Heart right ventricle (tissue), 16 donors: Measurements from ENCODE around the gene CFAP210. TPM values are rescaled to one million over a fixed set of nuclear protein-coding genes. Genes with fewer than 3 reads are reported as not detected.

ENCODE experiments used
- ATAC-seq, 8 donors: fragments of 200-7000 bp; cut with Tn5 transposase; one replicate each; pipeline ENCODE4 v1.9.1; 2020; ENCODE audit warnings: mild to moderate bottlenecking in 8 of 8, moderate library complexity in 8 of 8, moderate number of reproducible peaks in 1 of 8
- DNase-seq, 2 donors: peaks; one replicate each; pipeline ENCODE4 v3.0.0-alpha.2; 2020
- H3K27ac ChIP-seq, 10 donors: fragments of 200-600 bp; sonication (generic) in 2 of 10; one replicate each; pipeline versions ENCODE4 v1.5.0 to v1.8.0; 2020 to 2022; ENCODE audit warnings: mild to moderate bottlenecking in 3 of 10
- H3K27me3 ChIP-seq, 7 donors: fragments of 200-600 bp; one replicate each; pipeline ENCODE4 v1.8.0; 2021 to 2022; ENCODE audit warnings: mild to moderate bottlenecking in 2 of 7
- H3K36me3 ChIP-seq, 9 donors: fragments of 200-600 bp; sonication (generic) in 1 of 9; one replicate each; pipeline versions ENCODE4 v1.5.0 to v1.8.0; 2020 to 2022; ENCODE audit warnings: mild to moderate bottlenecking in 2 of 9
- H3K4me1 ChIP-seq, 9 donors: fragments of 200-600 bp; sonication (generic) in 1 of 9; one replicate each; pipeline versions ENCODE4 v1.5.0 to v1.8.0; 2020 to 2022; ENCODE audit warnings: mild to moderate bottlenecking in 4 of 9
- H3K4me3 ChIP-seq, 10 donors: fragments of 200-600 bp; sonication (generic) in 2 of 10; one replicate each; pipeline versions ENCODE4 v1.5.0 to v1.8.0; 2020 to 2022; ENCODE audit warnings: mild to moderate bottlenecking in 7 of 10, moderate library complexity in 2 of 10
- H3K9me3 ChIP-seq, 11 donors: fragments of 200-600 bp in 10 of 11; sonication (generic) in 2 of 11; one replicate each; pipeline versions ENCODE4 v1.5.0 to v1.8.0; 2013 to 2022; ENCODE audit warnings: mild to moderate bottlenecking in 2 of 11, control low read depth in 1 of 11, moderate library complexity in 1 of 11
- WGBS, 2 donors: extraction: QIAGEN DNeasy Blood & Tissue Kit; methylation state at CpG; one replicate each; pipeline ENCODE4 v1.1.7; 2013; ENCODE audit warnings: inconsistent platforms in 1 of 2; 5-methylcytosine and 5-hydroxymethylcytosine counted together
- intact Hi-C, 10 donors: fragments of 100-400 bp; cut with DNase I; formaldehyde crosslinking; loops; one replicate each; pipeline versions ENCODE4 v1.11.1 to v1.14.2; 2022
- polyA plus RNA-seq, 2 donors: library from polyadenylated mRNA; stranded (reverse); fragments of 200-250 nt; gene quantifications; one replicate each; pipeline ENCODE4 v1.2.3, GENCODE V29; 2013
- total RNA-seq, 10 donors: library from RNA; stranded (reverse); fragmentation: NEBNext Ultra II Directional in 3 of 10; extraction: Animal tissue kit (Norgen Biotek cat#: 25700) in 3 of 10; gene quantifications; one replicate each; pipeline versions ENCODE4 v1.2.1 to v1.2.4, GENCODE V29; 2021 to 2023
- TF ChIP-seq, protein P1 (sequence below), 9 donors: fragments of 200-600 bp; sonication (generic) in 2 of 9; IDR thresholded peaks; one replicate each; pipeline versions ENCODE4 v1.5.0 to v1.8.0; 2021 to 2022; ENCODE audit warnings: antibody characterized with exemption in 9 of 9, mild to moderate bottlenecking in 5 of 9, moderate library complexity in 1 of 9
- donor health status: Arrhythmogenic right ventricular cardiomyopathy.
- donor health status: ischemic (EF 13 %, LVEDD 7.1; RV severe dilation, severe dysfunction).
- donor health status: healthy with polysubstance abuse.
- donor health status: DM: no; HTN: yes; CAD: no.
- donor health status: DM: no; HTN: no; CAD: no.
- donor health status: ischemic (EF 25% LVEDD 6.9; RV normal size, moderate dysfunction).
- donor health status: ischemic (EF 25% LVEDD 5.7; RV mildly dilated, moderate dysfunction).
- donor health status: healthy.
- donor health status: DM: yes; HTN: yes; CAD: no.
- donor health status: Ischemic cardiomyopathy.
- donor health status: ischemic (EF 35%, LVEDD 5.7; RV mildly dilated, moderate dysfunction).
- donor health status: nonischemic (EF 11% LVEDD 7.7; RV severe dilation, severe dysfunction).
- donor health status: DM: yes; HTN: yes; CAD: no.
- donor health status: PGD.
- donor health status: ischemic (EF 29% LVEDD 5.4; RV normal size, mild dysfunction).
- donor health status: nonischemic (EF 23%, LVEDD 6.1; RV moderate dilation, normal function).

The CFAP210 gene
- total and polyA plus RNA-seq, 12 donors = 0.14 to 0.29 TPM; not detected in 10

DNA sequence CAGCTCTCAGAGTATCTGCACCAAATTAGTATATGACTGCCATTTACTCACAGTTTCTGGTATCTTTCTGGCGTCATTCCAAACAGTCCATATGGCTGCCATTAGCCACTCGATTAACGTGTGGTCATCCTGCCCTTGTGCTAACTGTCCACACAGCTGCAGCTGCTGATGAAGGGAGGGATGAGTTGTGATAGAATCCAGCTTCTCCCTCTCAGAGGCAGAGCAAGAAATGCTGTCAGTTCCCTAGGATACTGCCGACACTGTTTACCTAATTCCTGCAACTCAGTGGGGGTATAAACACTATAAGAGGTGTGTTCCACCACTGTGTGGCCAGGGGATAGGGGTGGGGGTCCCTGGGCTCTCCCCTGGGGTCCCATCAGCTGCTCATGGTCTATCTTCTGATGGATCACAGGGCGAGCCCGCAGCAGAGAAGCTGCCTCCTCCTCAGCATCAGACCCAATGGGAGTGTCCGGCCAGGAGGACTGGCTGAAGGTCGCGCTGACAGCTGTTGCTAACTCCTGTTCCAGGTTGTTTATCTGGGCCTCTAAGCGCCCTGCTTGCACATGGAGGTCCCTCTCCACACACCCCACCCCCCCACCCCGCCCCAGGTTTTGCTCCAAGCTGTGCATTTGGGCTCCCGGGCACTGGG, 22.2 kb upstream of the CFAP210 start:
- H3K27me3 ChIP-seq = no peaks in the 10 kb centered on the region
- peaks cover 0 to 30% (median 24%) of the 10 kb centered on the region in 9 donors for H3K4me1 ChIP-seq
- H3K4me3 ChIP-seq = peak overlapping the region in 1 of 10 donors; percentile 34
- DNase-seq (no peak), ATAC-seq (peak; percentile 16 to 63 (median 42))
- no peaks in the 10 kb centered on the region for H3K9me3 ChIP-seq
- no peaks in the 10 kb centered on the region for H3K36me3 ChIP-seq
- H3K27ac ChIP-seq = no peak overlapping the region
- 29 to 34% methylated on average over 12 of the region's 12 CpGs for WGBS, 2 donors
- intact Hi-C loops = no loop called here
- TF ChIP-seq, protein P1, sequence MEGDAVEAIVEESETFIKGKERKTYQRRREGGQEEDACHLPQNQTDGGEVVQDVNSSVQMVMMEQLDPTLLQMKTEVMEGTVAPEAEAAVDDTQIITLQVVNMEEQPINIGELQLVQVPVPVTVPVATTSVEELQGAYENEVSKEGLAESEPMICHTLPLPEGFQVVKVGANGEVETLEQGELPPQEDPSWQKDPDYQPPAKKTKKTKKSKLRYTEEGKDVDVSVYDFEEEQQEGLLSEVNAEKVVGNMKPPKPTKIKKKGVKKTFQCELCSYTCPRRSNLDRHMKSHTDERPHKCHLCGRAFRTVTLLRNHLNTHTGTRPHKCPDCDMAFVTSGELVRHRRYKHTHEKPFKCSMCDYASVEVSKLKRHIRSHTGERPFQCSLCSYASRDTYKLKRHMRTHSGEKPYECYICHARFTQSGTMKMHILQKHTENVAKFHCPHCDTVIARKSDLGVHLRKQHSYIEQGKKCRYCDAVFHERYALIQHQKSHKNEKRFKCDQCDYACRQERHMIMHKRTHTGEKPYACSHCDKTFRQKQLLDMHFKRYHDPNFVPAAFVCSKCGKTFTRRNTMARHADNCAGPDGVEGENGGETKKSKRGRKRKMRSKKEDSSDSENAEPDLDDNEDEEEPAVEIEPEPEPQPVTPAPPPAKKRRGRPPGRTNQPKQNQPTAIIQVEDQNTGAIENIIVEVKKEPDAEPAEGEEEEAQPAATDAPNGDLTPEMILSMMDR (IDR thresholded peaks at IDR 0.05) = no peak

GRCh38 chr2:169715379-169716237, 21.4 kb upstream of the CFAP210 start:
- Histone ChIP-seq H3K4me3 (peak overlapping the region in 5 of 10 donors; percentile 14 to 34 (median 26)), H3K4me1 (peaks cover 0 to 30% (median 24%) of the 10 kb centered on the region in 9 donors), H3K36me3 (no peaks in the 10 kb centered on the region), H3K27me3 (no peaks in the 10 kb centered on the region), H3K27ac (no peak overlapping the region), H3K9me3 (no peaks in the 10 kb centered on the region)
- intact Hi-C loops = no loop called here
- peak in 6 of 8 donors; percentile 7 to 57 (median 22) for ATAC-seq
- DNase-seq = no peak
- TF ChIP-seq, protein P1 (IDR thresholded peaks at IDR 0.05) = no peak
- 35 to 40% methylated on average over 17 of the region's 17 CpGs for WGBS, 2 donors

DNA sequence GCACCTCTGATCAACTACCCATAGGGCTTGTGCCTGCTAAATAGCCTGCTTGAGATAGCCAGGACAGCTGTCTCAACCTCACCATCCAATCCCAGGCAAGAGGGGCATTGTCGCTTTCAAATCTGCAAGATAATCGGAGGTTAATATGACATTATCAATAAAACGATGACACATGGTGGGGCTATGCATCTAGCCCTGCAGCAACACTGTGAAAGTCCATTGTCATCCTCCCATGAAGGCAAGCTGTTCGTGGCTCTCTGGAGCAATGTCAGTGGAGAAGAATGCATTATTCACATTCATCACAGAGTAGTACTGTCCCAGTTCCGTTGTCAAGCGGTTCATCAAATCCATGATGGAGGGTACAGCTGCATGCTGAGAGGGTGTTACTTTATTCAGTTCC, 20.5 kb upstream of the CFAP210 start:
- no peaks in the 10 kb centered on the region for H3K36me3 ChIP-seq
- H3K9me3 ChIP-seq = no peaks in the 10 kb centered on the region
- H3K27me3 ChIP-seq = no peaks in the 10 kb centered on the region
- TF ChIP-seq, protein P1 (IDR thresholded peaks at IDR 0.05) = no peak
- intact Hi-C loops = no loop called here
- WGBS, 2 donors = 84 to 90% methylated on average over 6 of the region's 6 CpGs
- H3K4me3 ChIP-seq = no peak overlapping the region
- no peak for DNase-seq
- no peak overlapping the region for H3K27ac ChIP-seq
- H3K4me1 ChIP-seq = peaks cover 0 to 30% (median 24%) of the 10 kb centered on the region in 9 donors
- ATAC-seq = no peak

DNA sequence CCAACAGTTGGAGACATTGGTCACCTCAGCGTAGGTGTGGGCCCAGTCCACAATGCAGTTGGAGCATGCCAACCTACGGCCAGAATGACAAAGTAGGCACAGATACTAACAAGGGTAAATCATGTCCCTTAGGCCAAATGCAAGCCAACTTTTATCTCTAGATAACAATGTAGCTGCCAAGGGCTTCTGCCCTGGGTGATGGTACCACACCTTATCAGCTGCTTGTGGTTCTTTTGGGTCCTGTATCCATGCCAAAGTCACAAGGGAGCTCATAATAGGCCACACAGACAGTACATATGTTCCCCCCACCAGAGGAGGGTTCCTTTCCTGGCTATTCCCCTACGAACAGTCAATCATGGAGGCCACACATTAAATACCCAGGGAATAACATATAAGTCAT, 19.1 kb upstream of the CFAP210 start:
- peak in 2 of 8 donors; percentile 8 to 35 for ATAC-seq
- intact Hi-C loops = no loop called here

More for the DNA sequence above, 19.1 kb upstream of the CFAP210 start:
- H3K27ac ChIP-seq = no peak overlapping the region
- 73 to 74% methylated on average over 3 of the region's 3 CpGs for WGBS, 2 donors
- no peaks in the 10 kb centered on the region for H3K9me3 ChIP-seq
- H3K27me3 ChIP-seq = no peaks in the 10 kb centered on the region
- H3K4me1 ChIP-seq = peaks cover 0 to 30% (median 24%) of the 10 kb centered on the region in 9 donors
- TF ChIP-seq, protein P1 (IDR thresholded peaks at IDR 0.05) = no peak
- H3K36me3 ChIP-seq = no peaks in the 10 kb centered on the region
- DNase-seq = no peak
- H3K4me3 ChIP-seq = no peak overlapping the region
